HG03460 (cell line): ENCODE data around the gene HDAC4.

Experiments
- ATAC-seq: cut with Tn5 transposase; IDR thresholded peaks from one replicate; pipeline ENCODE4 v1.9.1; 2021; ENCODE audit not compliant: unreplicated experiment

HDAC4 gene

GRCh38 chr2:239133945-239134570 is 266.8 kb downstream of the HDAC4 start:
- no peak for ATAC-seq

GRCh38 chr2:239132786-239133185 is 268.0 kb downstream of the HDAC4 start:
- no peak for ATAC-seq

GRCh38 chr2:239132156-239132709 is 268.6 kb downstream of the HDAC4 start:
- ATAC-seq, result no peak

- ATAC-seq, result no peak
Observed at GRCh38 chr2:239131521-239131920, 269.3 kb downstream of the HDAC4 start.

GRCh38 chr2:239130786-239131325 is 270.0 kb downstream of the HDAC4 start:
- ATAC-seq, result no peak

GRCh38 chr2:239130041-239130440 is 270.8 kb downstream of the HDAC4 start:
- ATAC-seq, result no peak

- no peak for ATAC-seq
Observed at GRCh38 chr2:239129147-239129920, 271.5 kb downstream of the HDAC4 start.

GRCh38 chr2:239128706-239129105 is 272.1 kb downstream of the HDAC4 start:
- no peak for ATAC-seq

GRCh38 chr2:239127513-239127912 is 273.3 kb downstream of the HDAC4 start:
- ATAC-seq, result no peak

- no peak for ATAC-seq
Observed at GRCh38 chr2:239125726-239126675, 274.8 kb downstream of the HDAC4 start.

GRCh38 chr2:239124152-239124899 is 276.5 kb downstream of the HDAC4 start:
- no peak for ATAC-seq

GRCh38 chr2:239122421-239123110 is 278.3 kb downstream of the HDAC4 start:
- no peak for ATAC-seq

GRCh38 chr2:239121600-239122012 is 279.2 kb downstream of the HDAC4 start:
- no peak for ATAC-seq

GRCh38 chr2:239120664-239121063 is 280.2 kb downstream of the HDAC4 start:
- no peak for ATAC-seq

GRCh38 chr2:239119346-239120126 is 281.3 kb downstream of the HDAC4 start:
- no peak for ATAC-seq

GRCh38 chr2:239118675-239119211 is 282.1 kb downstream of the HDAC4 start:
- ATAC-seq, result no peak

- ATAC-seq, result no peak
Observed at GRCh38 chr2:239118264-239118663, 282.6 kb downstream of the HDAC4 start.

- no peak for ATAC-seq
Observed at GRCh38 chr2:239117831-239118230, 283.0 kb downstream of the HDAC4 start.
